HCT116 (cell line): Measurements from ENCODE around the gene VCX. TPM values are rescaled to one million over a fixed set of nuclear protein-coding genes. Genes with fewer than 3 reads are reported as not detected.

Source experiments
- ATAC-seq: fragments of 200-7000 bp; cut with Tn5 transposase; 2 replicates; pipeline ENCODE4 v1.9.1; 2020; ENCODE audit warnings: mild to moderate bottlenecking, moderate library complexity
- BruUV-seq: library from RNA; stranded (reverse); fragments of 400-500 nt; replicated peaks from 2 replicates; lab custom pipeline; 2021; lab: Mats Ljungman, UMichigan
- CTCF ChIA-PET: fragments of 300-600 bp; sonication (Branson Sonifier 250); formaldehyde crosslinking; loops from one replicate; lab custom pipeline; 2021; ENCODE audit warnings: antibody characterized with exemption; lab: Charles Lee
- POLR2A ChIA-PET: fragments of 300-600, 350-600 bp; sonication (Branson Sonifier 250); formaldehyde crosslinking; loops from one replicate; lab custom pipeline; 2021; ENCODE audit warnings: antibody characterized with exemption; lab: Charles Lee
- RAD21 ChIA-PET, 2 experiments: fragments of 300-600 bp; sonication (Branson Sonifier 250); formaldehyde crosslinking; loops; one replicate each; lab custom pipeline; 2023; ENCODE audit warnings: low total read pairs in 2 of 2; ENCODE audit not compliant: uncharacterized antibody in 2 of 2, unreplicated experiment in 2 of 2, low non-redundant PET in 1 of 2; lab: Charles Lee
- DNase-seq: peaks from one replicate; pipeline ENCODE4 v3.0.0-alpha.2; 2010; ENCODE audit warnings: low read depth, low spot score
- H2AFZ ChIP-seq: fragments of 200-600 bp; shearing (Covaris generic), sonication (generic); 2 replicates; pipeline ENCODE4 v1.6.1; 2017; ENCODE audit warnings: low read depth, mixed run types, mixed read lengths, antibody characterized with exemption, low read length; ENCODE audit not compliant: poor library complexity, severe bottlenecking
- H3K27ac ChIP-seq: 2 replicates; pipeline ENCODE4 v1.5.1; 2012; ENCODE audit warnings: low read depth, low read length
- H3K27me3 ChIP-seq: fragments of 200-600 bp; sonication (generic); 2 replicates; pipeline ENCODE4 v1.6.1; 2016; ENCODE audit warnings: mixed run types, low read length, mixed read lengths; ENCODE audit not compliant: insufficient read depth
- H3K36me3 ChIP-seq, 2 experiments: fragments of 200-500 bp in 1 of 2; fragments of 200-600 bp in 1 of 2; sonication (Bioruptor generic) in 1 of 2; sonication (generic) in 1 of 2; 2 replicates each; pipeline versions ENCODE4 v1.5.1 to v1.6.1; 2014 to 2016; ENCODE audit warnings: low read length in 2 of 2, inconsistent platforms in 1 of 2, mixed read lengths in 1 of 2, mixed run types in 1 of 2; ENCODE audit not compliant: insufficient read depth in 2 of 2, control insufficient read depth in 1 of 2
- H3K4me1 ChIP-seq, 2 experiments: fragments of 200-600 bp in 1 of 2; sonication (generic) in 1 of 2; 2 replicates each; pipeline versions ENCODE4 v1.5.1 to v1.6.1; 2012 to 2017; ENCODE audit warnings: low read length in 2 of 2, inconsistent platforms in 1 of 2, mild to moderate bottlenecking in 1 of 2, mixed read lengths in 1 of 2, mixed run types in 1 of 2, moderate library complexity in 1 of 2; ENCODE audit not compliant: insufficient read depth in 2 of 2, control insufficient read depth in 1 of 2
- H3K4me2 ChIP-seq: fragments of 200-600 bp; sonication (generic); 2 replicates; pipeline ENCODE4 v1.6.1; 2017; ENCODE audit warnings: mixed run types, low read length, mixed read lengths
- H3K4me3 ChIP-seq, 2 experiments: fragments of 200-600 bp in 1 of 2; sonication (generic) in 1 of 2; replicated peaks in 1 of 2; 2 replicates each; pipeline ENCODE4 v1.5.1; 2011 to 2016; ENCODE audit warnings: low read length in 2 of 2, control low read depth in 1 of 2, low read depth in 1 of 2, mild to moderate bottlenecking in 1 of 2, mixed read lengths in 1 of 2, mixed run types in 1 of 2
- H3K79me2 ChIP-seq: fragments of 200-600 bp; sonication (generic); 2 replicates; pipeline ENCODE4 v1.6.1; 2017; ENCODE audit warnings: mild to moderate bottlenecking, mixed run types, low read length, moderate library complexity, mixed read lengths; ENCODE audit not compliant: insufficient read depth
- H3K9ac ChIP-seq: fragments of 200-600 bp; sonication (generic); 2 replicates; pipeline ENCODE4 v1.6.1; 2016; ENCODE audit warnings: low read length, mixed read lengths
- H3K9me2 ChIP-seq: fragments of 200-600 bp; sonication (generic), shearing (Covaris generic); 2 replicates; pipeline ENCODE4 v1.6.1; 2017; ENCODE audit warnings: mixed run types, mild to moderate bottlenecking, moderate library complexity; ENCODE audit not compliant: insufficient read depth
- H3K9me3 ChIP-seq, 2 experiments: fragments of 200-500 bp in 1 of 2; fragments of 200-600 bp in 1 of 2; sonication (Bioruptor generic) in 1 of 2; sonication (generic) in 1 of 2; 2 replicates each; pipeline ENCODE4 v1.6.1; 2014 to 2017; ENCODE audit warnings: low read length in 2 of 2, mixed read lengths in 2 of 2, inconsistent platforms in 1 of 2, low read depth in 1 of 2, mild to moderate bottlenecking in 1 of 2, mixed run types in 1 of 2, moderate library complexity in 1 of 2; ENCODE audit not compliant: control insufficient read depth in 1 of 2, insufficient read depth in 1 of 2
- H4K20me1 ChIP-seq: fragments of 200-600 bp; sonication (generic), shearing (Covaris generic); 2 replicates; pipeline ENCODE4 v1.6.1; 2017; ENCODE audit warnings: mixed run types, mild to moderate bottlenecking, moderate library complexity; ENCODE audit not compliant: insufficient read depth
- CEBPB ChIP-seq: IDR thresholded peaks from 2 replicates; pipeline ENCODE4 v1.6.1; 2012; ENCODE audit warnings: low read depth
- EZH2phosphoT487 ChIP-seq: fragments of 200-600 bp; IDR thresholded peaks from 2 replicates; pipeline ENCODE4 v1.6.1; 2018; ENCODE audit warnings: antibody characterized with exemption, borderline replicate concordance
- POLR2AphosphoS5 ChIP-seq: IDR thresholded peaks from 2 replicates; pipeline ENCODE4 v1.6.1; 2011; ENCODE audit warnings: mild to moderate bottlenecking, low read depth, low read length, moderate library complexity
- SRF ChIP-seq: IDR thresholded peaks from 2 replicates; pipeline ENCODE4 v1.6.1; 2012; ENCODE audit warnings: low read depth
- intact Hi-C: fragments of 100-400 bp; cut with micrococcal nuclease; formaldehyde crosslinking; loops from 2 replicates; pipeline ENCODE4 v1.10.0; 2022
- total RNA-seq: library from RNA; stranded (reverse); gene quantifications from one replicate; pipeline ENCODE4 v1.2.1, GENCODE V29; 2021; ENCODE audit not compliant: unreplicated experiment
- TF ChIP-seq, protein P1 (sequence below): IDR thresholded peaks from 2 replicates; pipeline ENCODE4 v1.6.1; 2012
- TF ChIP-seq, protein P2 (sequence below), 3 experiments: fragments of 200-600 bp in 1 of 3; sonication (generic) in 1 of 3; IDR thresholded peaks in 2 of 3; conservative IDR thresholded peaks in 1 of 3; 2 replicates each; pipeline ENCODE4 v1.5.1; 2012 to 2017; ENCODE audit warnings: low read depth in 2 of 3, low read length in 2 of 3, antibody characterized with exemption in 1 of 3, borderline replicate concordance in 1 of 3, control low read depth in 1 of 3, mild to moderate bottlenecking in 1 of 3, mixed read lengths in 1 of 3, mixed run types in 1 of 3, moderate library complexity in 1 of 3; ENCODE audit not compliant: insufficient read depth in 1 of 3
- TF ChIP-seq, protein P3 (sequence below): IDR thresholded peaks from 2 replicates; pipeline ENCODE4 v1.6.1; 2012; ENCODE audit warnings: low read depth

VCX gene
- total RNA-seq, 1 experiment from 2014 or later = not detected

DNA sequence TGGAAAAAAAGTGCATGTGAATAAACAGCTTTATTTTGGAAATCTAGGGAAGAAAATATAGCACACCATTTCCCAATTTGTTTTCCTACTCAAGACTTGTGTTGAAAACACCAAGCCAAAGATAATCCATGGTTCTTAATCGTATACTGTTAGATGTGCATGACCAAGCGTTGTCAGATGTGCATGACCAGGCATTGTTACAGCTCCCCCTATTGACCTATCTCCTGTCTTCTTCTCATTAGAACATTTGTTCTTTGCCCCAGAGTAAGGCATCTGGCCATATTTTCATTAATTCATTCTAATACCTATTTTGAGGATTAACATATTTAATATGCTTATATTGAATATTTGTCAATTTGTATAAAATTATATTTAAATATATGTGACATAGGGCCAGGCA is 14.4 kb upstream of the VCX start:
- H3K9me2 ChIP-seq = no peaks in the 10 kb centered on the region
- TF ChIP-seq, protein P1, sequence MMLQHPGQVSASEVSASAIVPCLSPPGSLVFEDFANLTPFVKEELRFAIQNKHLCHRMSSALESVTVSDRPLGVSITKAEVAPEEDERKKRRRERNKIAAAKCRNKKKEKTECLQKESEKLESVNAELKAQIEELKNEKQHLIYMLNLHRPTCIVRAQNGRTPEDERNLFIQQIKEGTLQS = no peak
- no peak for TF ChIP-seq SRF
- no peak for TF ChIP-seq EZH2phosphoT487
- TF ChIP-seq, protein P2, sequence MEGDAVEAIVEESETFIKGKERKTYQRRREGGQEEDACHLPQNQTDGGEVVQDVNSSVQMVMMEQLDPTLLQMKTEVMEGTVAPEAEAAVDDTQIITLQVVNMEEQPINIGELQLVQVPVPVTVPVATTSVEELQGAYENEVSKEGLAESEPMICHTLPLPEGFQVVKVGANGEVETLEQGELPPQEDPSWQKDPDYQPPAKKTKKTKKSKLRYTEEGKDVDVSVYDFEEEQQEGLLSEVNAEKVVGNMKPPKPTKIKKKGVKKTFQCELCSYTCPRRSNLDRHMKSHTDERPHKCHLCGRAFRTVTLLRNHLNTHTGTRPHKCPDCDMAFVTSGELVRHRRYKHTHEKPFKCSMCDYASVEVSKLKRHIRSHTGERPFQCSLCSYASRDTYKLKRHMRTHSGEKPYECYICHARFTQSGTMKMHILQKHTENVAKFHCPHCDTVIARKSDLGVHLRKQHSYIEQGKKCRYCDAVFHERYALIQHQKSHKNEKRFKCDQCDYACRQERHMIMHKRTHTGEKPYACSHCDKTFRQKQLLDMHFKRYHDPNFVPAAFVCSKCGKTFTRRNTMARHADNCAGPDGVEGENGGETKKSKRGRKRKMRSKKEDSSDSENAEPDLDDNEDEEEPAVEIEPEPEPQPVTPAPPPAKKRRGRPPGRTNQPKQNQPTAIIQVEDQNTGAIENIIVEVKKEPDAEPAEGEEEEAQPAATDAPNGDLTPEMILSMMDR (IDR thresholded peaks at IDR 0.05 in 2 of 3, conservative IDR thresholded peaks at IDR 0.05 in 1 of 3; ENCODE audit: borderline replicate concordance in 1 of 3, insufficient read depth in 1 of 3, low read depth in 2 of 3, low read length in 2 of 3) = peak in 2 of 3 experiments; percentile 19 to 23; a peak in 2 of 6 replicates
- no peak for TF ChIP-seq CEBPB
- TF ChIP-seq, protein P3, sequence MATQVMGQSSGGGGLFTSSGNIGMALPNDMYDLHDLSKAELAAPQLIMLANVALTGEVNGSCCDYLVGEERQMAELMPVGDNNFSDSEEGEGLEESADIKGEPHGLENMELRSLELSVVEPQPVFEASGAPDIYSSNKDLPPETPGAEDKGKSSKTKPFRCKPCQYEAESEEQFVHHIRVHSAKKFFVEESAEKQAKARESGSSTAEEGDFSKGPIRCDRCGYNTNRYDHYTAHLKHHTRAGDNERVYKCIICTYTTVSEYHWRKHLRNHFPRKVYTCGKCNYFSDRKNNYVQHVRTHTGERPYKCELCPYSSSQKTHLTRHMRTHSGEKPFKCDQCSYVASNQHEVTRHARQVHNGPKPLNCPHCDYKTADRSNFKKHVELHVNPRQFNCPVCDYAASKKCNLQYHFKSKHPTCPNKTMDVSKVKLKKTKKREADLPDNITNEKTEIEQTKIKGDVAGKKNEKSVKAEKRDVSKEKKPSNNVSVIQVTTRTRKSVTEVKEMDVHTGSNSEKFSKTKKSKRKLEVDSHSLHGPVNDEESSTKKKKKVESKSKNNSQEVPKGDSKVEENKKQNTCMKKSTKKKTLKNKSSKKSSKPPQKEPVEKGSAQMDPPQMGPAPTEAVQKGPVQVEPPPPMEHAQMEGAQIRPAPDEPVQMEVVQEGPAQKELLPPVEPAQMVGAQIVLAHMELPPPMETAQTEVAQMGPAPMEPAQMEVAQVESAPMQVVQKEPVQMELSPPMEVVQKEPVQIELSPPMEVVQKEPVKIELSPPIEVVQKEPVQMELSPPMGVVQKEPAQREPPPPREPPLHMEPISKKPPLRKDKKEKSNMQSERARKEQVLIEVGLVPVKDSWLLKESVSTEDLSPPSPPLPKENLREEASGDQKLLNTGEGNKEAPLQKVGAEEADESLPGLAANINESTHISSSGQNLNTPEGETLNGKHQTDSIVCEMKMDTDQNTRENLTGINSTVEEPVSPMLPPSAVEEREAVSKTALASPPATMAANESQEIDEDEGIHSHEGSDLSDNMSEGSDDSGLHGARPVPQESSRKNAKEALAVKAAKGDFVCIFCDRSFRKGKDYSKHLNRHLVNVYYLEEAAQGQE = no peak
- TF ChIP-seq POLR2AphosphoS5 = no peak
- TF ChIP-seq, all 23 proteins: peak for 1
- no peaks in the 10 kb centered on the region for H3K27me3 ChIP-seq
- no peaks in the 10 kb centered on the region for H3K9me3 ChIP-seq
- intact Hi-C loops = no loop called here
- no TSS peak for BruUV-seq
- no peaks in the 10 kb centered on the region for H3K79me2 ChIP-seq
- no peaks in the 10 kb centered on the region; the same call in 1 of the 2 replicates for H4K20me1 ChIP-seq
- ChIA-PET CTCF (no interaction called here), POLR2A (no interaction called here), RAD21 (no interaction called here)
- H3K4me3 ChIP-seq = no peak overlapping the region
- no peak for ATAC-seq
- no peak overlapping the region for H3K4me2 ChIP-seq
- H3K4me1 ChIP-seq = no peaks in the 10 kb centered on the region
- H3K27ac ChIP-seq = no peak overlapping the region
- no peak for DNase-seq
- H3K9ac ChIP-seq = no peak overlapping the region
- no peaks in the 10 kb centered on the region for H3K36me3 ChIP-seq
- H2AFZ ChIP-seq = no peak overlapping the region
